BLaER1 treated with 17β-estradiol and CSF1 and Interleukin-3, amounts not matched to agents 10 nM and 100 nM (cell line): ENCODE data around the gene RNF20.
A peak's percentile ranks its signal among the peaks of the same experiment; 100 is the strongest.

Source experiments
- H3K27ac ChIP-seq, 11 experiments: shearing (Covaris generic); formaldehyde crosslinking; 2 replicates each; pipeline ENCODE4 v1.8.1; 2022
- H3K27me3 ChIP-seq, 11 experiments: shearing (Covaris generic); formaldehyde crosslinking; 2 replicates each; pipeline ENCODE4 v1.8.1; 2022
- H3K36me3 ChIP-seq, 11 experiments: shearing (Covaris generic); formaldehyde crosslinking; 2 replicates each; pipeline ENCODE4 v1.8.1; 2022
- H3K4me1 ChIP-seq, 10 experiments: shearing (Covaris generic); formaldehyde crosslinking; 2 replicates each; pipeline ENCODE4 v1.8.1; 2022
- H3K4me2 ChIP-seq, 11 experiments: shearing (Covaris generic); formaldehyde crosslinking; 2 replicates each; pipeline ENCODE4 v1.8.1; 2022
- H3K4me3 ChIP-seq, 10 experiments: shearing (Covaris generic); formaldehyde crosslinking; 2 replicates each; pipeline ENCODE4 v1.8.1; 2022
- H3K9ac ChIP-seq, 11 experiments: shearing (Covaris generic); formaldehyde crosslinking; 2 replicates each; pipeline ENCODE4 v1.8.1; 2022
- H3K9me3 ChIP-seq, 11 experiments: shearing (Covaris generic); formaldehyde crosslinking; replicated peaks in 1 of 11; 2 replicates each; pipeline ENCODE4 v1.8.1; 2022
- H4K20me1 ChIP-seq, 11 experiments: shearing (Covaris generic); formaldehyde crosslinking; 2 replicates each; pipeline ENCODE4 v1.8.1; 2022
- Cebpa-rat ChIP-seq, 11 experiments: shearing (Covaris generic); IDR thresholded peaks; 2 replicates each; pipeline ENCODE4 v1.8.1; 2022

Gene RNF20

DNA sequence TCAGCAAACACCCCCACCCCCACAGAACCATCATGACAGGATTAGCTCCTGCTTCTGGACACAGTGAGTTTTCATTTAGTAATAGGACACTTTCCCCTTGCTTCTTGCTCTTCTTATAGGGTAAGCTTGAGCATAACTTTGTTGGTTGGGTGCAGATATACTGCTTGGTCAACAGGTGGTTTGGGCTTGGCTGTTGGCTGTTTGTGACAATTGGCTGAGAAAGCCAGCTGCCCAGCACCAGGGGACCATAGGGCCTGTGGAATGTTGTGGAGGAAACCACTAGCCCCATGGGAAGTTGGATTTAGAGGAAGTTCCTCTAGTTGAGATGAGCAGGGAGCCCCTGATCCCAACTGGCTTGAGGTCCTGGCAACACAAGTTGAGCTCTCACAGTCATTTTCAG, 30.6 kb downstream of the RNF20 start:
- H3K4me3 ChIP-seq, result no peak overlapping the region
- H3K4me2 ChIP-seq, result 0 out of 22 replicates have a peak overlapping the region, but pooled peaks of 1 of the 11 experiments have one; percentile 1
- peaks cover 0 to 9% (median 2%) of the 10 kb centered on the region in 11 experiments; a peak in 9 of 22 replicates for H3K9me3 ChIP-seq
- no peak overlapping the region for H3K9ac ChIP-seq
- no peak for TF ChIP-seq Cebpa-rat (IDR thresholded peaks at IDR 0.05)
- peaks cover 90 to 100% (median 98%) of the 10 kb centered on the region in 11 experiments for H3K36me3 ChIP-seq
- no peaks in the 10 kb centered on the region for H3K27me3 ChIP-seq
- H4K20me1 ChIP-seq, result peaks cover 0 to 5% (median 0%) of the 10 kb centered on the region in 11 experiments; a peak in 3 of 22 replicates
- peaks cover 0 to 7% (median 0%) of the 10 kb centered on the region in 10 experiments; a peak in 4 of 20 replicates for H3K4me1 ChIP-seq
- H3K27ac ChIP-seq, result no peak overlapping the region

DNA sequence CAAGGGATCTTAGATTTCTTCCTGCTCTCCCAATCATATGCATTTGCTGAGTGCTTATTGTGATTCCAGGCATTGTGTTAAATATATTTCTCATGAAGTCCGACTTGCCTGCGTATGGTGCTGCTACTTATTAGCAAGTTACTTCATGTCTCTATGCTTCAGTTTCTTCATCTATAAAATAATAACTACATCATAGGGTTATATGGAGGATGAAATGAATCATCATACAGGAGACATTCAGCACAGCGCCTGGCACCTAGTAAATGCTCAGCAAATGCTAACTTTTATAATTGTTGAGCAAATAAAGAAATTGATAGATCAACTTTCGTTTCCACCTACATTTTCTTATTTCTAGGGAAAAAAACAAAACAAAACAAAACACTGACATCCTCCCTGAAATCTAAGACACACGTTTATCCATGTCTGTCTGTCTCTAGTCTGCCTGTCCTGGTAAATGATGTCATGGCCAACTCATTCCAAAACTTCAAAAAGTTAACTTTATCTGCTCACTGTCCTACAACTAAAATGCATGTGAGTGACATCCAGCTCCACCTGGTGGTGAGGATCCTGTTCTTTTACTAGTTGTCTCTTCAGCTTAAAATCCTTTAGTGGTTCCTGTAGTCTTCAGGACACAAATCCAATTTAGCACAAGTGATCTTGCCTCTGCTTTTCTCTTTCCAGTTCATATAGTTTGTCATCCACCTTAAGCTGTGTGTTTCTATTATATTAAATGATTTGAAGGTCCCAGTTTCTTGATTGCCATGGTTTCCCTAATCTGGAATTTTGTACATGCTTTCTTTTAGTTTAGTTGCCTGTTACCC, 33.5 kb downstream of the RNF20 start:
- Histone ChIP-seq H3K9ac (no peak overlapping the region), H3K4me1 (peaks cover 0 to 7% (median 0%) of the 10 kb centered on the region in 10 experiments; a peak in 4 of 20 replicates), H3K4me3 (no peak overlapping the region), H3K27me3 (no peaks in the 10 kb centered on the region), H3K4me2 (no peak overlapping the region), H3K27ac (no peak overlapping the region), H3K36me3 (peaks cover 74 to 87% (median 81%) of the 10 kb centered on the region in 11 experiments), H4K20me1 (no peaks in the 10 kb centered on the region), H3K9me3 (no peaks in the 10 kb centered on the region; a peak in 1 of 22 replicates)
- no peak for TF ChIP-seq Cebpa-rat (IDR thresholded peaks at IDR 0.05)

DNA sequence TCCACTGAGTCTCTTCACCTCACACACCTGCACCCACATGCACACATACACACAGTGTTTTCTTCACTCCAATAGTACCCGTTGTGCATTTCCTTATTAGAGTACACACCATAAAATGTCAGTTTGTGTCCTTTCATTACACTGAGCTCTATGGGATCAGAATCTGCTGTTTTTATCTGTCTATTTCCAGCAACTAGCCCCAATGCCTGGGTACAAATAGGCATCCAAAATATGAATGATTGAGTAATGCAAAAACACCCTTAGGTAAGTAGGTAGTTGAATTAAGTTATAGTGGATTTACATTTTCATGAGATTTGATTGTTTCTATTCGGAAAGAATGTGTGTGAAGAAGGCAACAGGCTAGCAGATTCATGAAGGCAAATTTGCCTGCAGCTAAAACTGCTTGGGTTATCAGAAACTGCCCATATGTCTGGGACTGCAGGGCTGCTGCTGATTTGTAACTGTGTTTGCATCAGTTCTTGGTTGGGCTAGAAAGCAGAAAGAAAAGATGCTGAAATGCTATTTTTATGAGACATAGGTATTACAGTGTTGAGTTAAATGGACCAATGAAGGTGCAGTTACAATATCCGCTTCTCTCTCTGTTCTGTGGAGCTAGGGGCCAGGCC, 34.2 kb downstream of the RNF20 start:
- Histone ChIP-seq H3K4me3 (no peak overlapping the region), H3K4me1 (peaks cover 0 to 7% (median 0%) of the 10 kb centered on the region in 10 experiments; a peak in 4 of 20 replicates), H3K27ac (no peak overlapping the region), H3K9ac (no peak overlapping the region), H3K4me2 (no peak overlapping the region), H3K9me3 (no peaks in the 10 kb centered on the region), H3K36me3 (peaks cover 66 to 80% (median 76%) of the 10 kb centered on the region in 11 experiments), H4K20me1 (no peaks in the 10 kb centered on the region), H3K27me3 (no peaks in the 10 kb centered on the region)
- no peak for TF ChIP-seq Cebpa-rat (IDR thresholded peaks at IDR 0.05)

DNA sequence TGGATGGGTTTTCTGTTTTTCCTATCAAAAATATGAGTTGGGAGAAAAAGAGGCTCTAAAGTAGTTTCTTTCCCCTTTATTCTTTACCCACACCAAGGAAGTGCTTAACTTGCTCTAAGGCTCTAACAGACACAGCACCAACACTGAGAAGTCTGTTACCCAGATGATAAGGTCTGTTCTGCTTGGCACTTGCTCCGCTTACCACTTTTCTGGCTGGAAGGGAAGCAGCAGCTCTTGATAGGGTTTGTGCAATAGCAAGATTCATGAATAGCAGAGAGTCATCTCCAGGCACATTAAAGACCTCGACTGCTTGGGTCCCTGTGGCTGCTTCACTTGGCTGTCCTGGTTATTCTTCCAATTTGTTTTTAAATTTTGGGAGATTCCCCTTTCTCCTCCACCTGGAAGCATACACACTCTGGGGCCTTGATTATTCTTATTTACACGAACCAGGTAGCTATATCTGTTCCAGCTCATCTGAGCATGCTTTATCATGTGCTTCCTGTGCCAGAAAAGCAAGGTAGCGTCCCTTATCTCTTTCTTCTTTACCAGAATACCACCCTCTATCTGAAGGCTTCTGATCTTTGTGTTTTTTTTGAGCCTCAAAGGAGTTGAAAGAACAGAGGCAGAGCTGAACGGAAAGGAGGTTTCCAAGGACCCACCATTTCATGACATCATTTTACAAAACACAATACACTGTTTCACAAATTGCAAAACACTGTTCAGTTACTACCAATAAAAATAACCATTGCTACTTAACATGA, 36.3 kb downstream of the RNF20 start:
- Histone ChIP-seq H4K20me1 (no peaks in the 10 kb centered on the region), H3K27ac (no peak overlapping the region), H3K36me3 (peaks cover 46 to 66% (median 55%) of the 10 kb centered on the region in 11 experiments), H3K9me3 (no peaks in the 10 kb centered on the region), H3K4me2 (no peak overlapping the region), H3K4me1 (no peaks in the 10 kb centered on the region), H3K9ac (no peak overlapping the region), H3K27me3 (no peaks in the 10 kb centered on the region), H3K4me3 (no peak overlapping the region)
- no peak for TF ChIP-seq Cebpa-rat (IDR thresholded peaks at IDR 0.05)

DNA sequence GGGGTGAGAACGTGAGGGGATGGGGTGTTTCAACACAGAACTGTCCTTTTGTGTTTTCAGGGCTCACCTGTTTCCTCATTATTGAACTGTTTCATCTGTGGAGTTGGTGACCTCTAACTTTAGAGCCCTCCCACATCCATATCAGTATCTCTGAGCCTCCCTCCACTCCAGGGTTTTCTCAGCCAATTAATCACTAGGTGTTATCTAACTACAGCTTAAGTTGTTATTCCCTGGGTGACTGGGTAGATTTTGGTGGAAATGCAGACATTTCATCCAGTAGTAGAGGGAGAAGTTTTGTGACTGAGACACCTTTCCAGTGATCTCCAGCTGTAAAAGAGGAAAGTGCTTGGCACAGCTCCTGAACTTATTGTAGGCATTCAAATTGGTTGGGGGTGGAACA, 37.5 kb downstream of the RNF20 start:
- Histone ChIP-seq H3K4me1 (no peaks in the 10 kb centered on the region), H3K9me3 (no peaks in the 10 kb centered on the region), H4K20me1 (no peaks in the 10 kb centered on the region), H3K36me3 (peaks cover 34 to 54% (median 43%) of the 10 kb centered on the region in 11 experiments), H3K27ac (no peak overlapping the region), H3K9ac (no peak overlapping the region), H3K27me3 (no peaks in the 10 kb centered on the region), H3K4me3 (no peak overlapping the region), H3K4me2 (no peak overlapping the region)
- no peak for TF ChIP-seq Cebpa-rat (IDR thresholded peaks at IDR 0.05)

DNA sequence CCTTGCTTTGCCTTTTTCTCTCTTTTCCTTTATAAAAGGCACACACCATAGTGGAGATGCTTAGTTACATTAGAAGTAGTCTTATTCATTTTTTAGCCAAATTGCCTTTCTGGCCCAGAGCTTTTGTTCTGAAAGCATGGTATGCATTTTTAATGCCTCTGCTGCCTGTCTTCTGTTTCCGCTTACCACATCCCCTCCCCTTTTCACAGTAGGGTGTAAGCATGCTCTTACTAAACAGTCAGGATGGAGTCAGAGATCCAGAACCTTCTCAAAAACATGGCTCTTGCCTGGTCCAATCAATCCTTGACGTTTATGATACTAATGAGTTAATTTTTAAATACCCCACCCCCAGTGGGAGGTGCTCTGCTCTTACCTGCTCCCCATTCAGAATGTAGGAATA, 38.7 kb downstream of the RNF20 start:
- H3K27ac ChIP-seq, result no peak overlapping the region
- H3K4me3 ChIP-seq, result no peak overlapping the region
- no peaks in the 10 kb centered on the region for H4K20me1 ChIP-seq
- H3K4me1 ChIP-seq, result peaks cover 0 to under 1% (median 0%) of the 10 kb centered on the region in 10 experiments; a peak in 1 of 20 replicates
- H3K27me3 ChIP-seq, result no peaks in the 10 kb centered on the region
- H3K4me2 ChIP-seq, result no peak overlapping the region
- no peak overlapping the region for H3K9ac ChIP-seq
- no peak for TF ChIP-seq Cebpa-rat (IDR thresholded peaks at IDR 0.05)
- H3K36me3 ChIP-seq, result peaks cover 28 to 42% (median 32%) of the 10 kb centered on the region in 11 experiments; a peak in 20 of 22 replicates
- H3K9me3 ChIP-seq, result no peaks in the 10 kb centered on the region

DNA sequence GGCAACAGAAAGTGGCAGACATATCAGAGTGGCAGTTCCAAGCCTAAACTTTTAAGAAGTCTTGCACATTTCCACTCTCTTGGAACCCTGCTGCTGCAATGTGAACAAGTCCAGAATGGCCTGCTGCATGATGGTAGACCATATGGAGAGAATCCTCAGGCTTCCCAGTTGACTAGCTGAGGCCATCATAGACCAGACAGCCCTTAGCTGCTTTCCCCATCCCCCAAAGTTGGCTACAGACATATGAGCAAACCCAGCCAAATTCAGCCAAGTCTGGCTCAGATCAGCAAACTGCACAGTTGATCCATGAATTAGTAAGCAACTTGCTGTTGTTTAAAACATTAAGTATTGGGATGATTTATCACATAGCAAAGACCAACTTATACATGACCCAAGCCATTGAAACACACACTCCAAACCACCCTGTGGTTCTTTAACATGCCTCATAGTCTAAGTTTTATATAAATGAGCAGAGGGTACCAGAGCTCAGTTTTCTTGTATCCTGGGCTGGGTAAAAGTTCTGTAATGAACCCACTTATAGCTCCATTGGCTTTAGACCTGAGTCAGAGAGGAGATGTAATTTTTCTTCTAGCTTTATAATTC, 41.2 kb downstream of the RNF20 start:
- H3K9me3 ChIP-seq, result no peaks in the 10 kb centered on the region
- H3K27me3 ChIP-seq, result no peaks in the 10 kb centered on the region
- no peaks in the 10 kb centered on the region for H4K20me1 ChIP-seq
- no peak overlapping the region for H3K4me2 ChIP-seq
- peaks cover 0 to 26% (median 0%) of the 10 kb centered on the region in 10 experiments; a peak in 6 of 20 replicates for H3K4me1 ChIP-seq
- H3K27ac ChIP-seq, result no peak overlapping the region
- no peak overlapping the region for H3K4me3 ChIP-seq
- H3K36me3 ChIP-seq, result peaks cover 3 to 16% (median 8%) of the 10 kb centered on the region in 11 experiments; a peak in 12 of 22 replicates
- no peak for TF ChIP-seq Cebpa-rat (IDR thresholded peaks at IDR 0.05)
- no peak overlapping the region for H3K9ac ChIP-seq

DNA sequence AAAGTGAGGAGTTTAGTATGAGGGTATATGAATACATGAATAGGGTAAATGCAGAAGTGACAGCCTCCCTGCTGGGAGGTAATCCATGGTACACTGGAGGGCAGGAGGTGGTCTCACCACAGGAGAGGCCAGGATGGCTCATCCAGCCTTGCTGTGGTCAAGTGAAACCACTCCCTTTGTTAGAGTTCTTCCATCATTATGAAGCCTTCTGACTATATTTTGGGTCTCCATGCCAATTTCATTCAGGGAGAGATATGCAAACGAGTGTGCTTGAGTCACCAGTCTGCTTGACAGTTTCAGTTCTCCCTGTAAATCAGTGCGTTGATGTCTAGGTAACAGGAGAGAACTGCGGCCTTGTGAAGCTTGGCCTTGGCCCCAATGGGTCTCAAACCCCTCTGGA, 44.7 kb downstream of the RNF20 start:
- peak overlapping the region in 2 of 11 experiments; percentile 45 to 63; a peak in 2 of 22 replicates for H3K27ac ChIP-seq
- H3K27me3 ChIP-seq, result no peaks in the 10 kb centered on the region
- peak overlapping the region in 3 of 11 experiments; percentile 40 to 79 (median 45); a peak in 5 of 22 replicates for H3K4me2 ChIP-seq
- TF ChIP-seq Cebpa-rat (IDR thresholded peaks at IDR 0.05), result no peak
- 0 out of 22 replicates have a peak, but pooled peaks cover 0 to 3% (median 0%) of the 10 kb centered on the region in 11 experiments for H3K36me3 ChIP-seq
- H3K9me3 ChIP-seq, result no peaks in the 10 kb centered on the region
- H3K4me3 ChIP-seq, result no peak overlapping the region
- no peak overlapping the region for H3K9ac ChIP-seq
- H4K20me1 ChIP-seq, result no peaks in the 10 kb centered on the region
- H3K4me1 ChIP-seq, result peaks cover 0 to 43% (median 0%) of the 10 kb centered on the region in 10 experiments; a peak in 6 of 20 replicates
